ENCODE results near the gene CYBC1.
"Not testable (repeated sequence)": the region's sequence is repeated elsewhere in the genome, so short reads cannot be mapped to it uniquely, and the experiment has no call there.

CYBC1 gene

GRCh38 chr17:82475458-82475857 lies 24.9 kb upstream of the CYBC1 start:
- peak; percentile 31 for DNase-seq

GRCh38 chr17:82474223-82475010 lies 23.9 kb upstream of the CYBC1 start:
- DNase-seq = no peak

- DNase-seq = no peak
Measured at GRCh38 chr17:82470065-82470464, 19.5 kb upstream of the CYBC1 start.

- no peak for DNase-seq
Measured at GRCh38 chr17:82468692-82469091, 18.1 kb upstream of the CYBC1 start.

- no peak for DNase-seq
Measured at GRCh38 chr17:82465023-82465603, 14.6 kb upstream of the CYBC1 start.

- DNase-seq = no peak
Measured at GRCh38 chr17:82464567-82464929, 14.0 kb upstream of the CYBC1 start.

GRCh38 chr17:82463925-82464566 lies 13.5 kb upstream of the CYBC1 start:
- no peak for DNase-seq

- no peak for DNase-seq
Measured at GRCh38 chr17:82463391-82463790, 12.8 kb upstream of the CYBC1 start.

GRCh38 chr17:82461827-82462524 lies 11.4 kb upstream of the CYBC1 start:
- no peak for DNase-seq

- DNase-seq = not testable (repeated sequence)
Measured at GRCh38 chr17:82459936-82460335, 9.4 kb upstream of the CYBC1 start.

GRCh38 chr17:82458885-82459424 lies 8.4 kb upstream of the CYBC1 start:
- no peak for DNase-seq

GRCh38 chr17:82458179-82458884 lies 7.8 kb upstream of the CYBC1 start, which contains the start of gene NARF:
Gene NARF (plus strand): TSS chr17:82458741. CDS start chr17:82458804, 63 bp downstream.
- DNase-seq = peak; percentile 99

GRCh38 chr17:82457929-82458178 lies 7.3 kb upstream of the CYBC1 start:
- DNase-seq = no peak

- no peak for DNase-seq
Measured at GRCh38 chr17:82457073-82457928, 6.7 kb upstream of the CYBC1 start.

- DNase-seq = not testable (repeated sequence)
Measured at GRCh38 chr17:82453706-82454105, 3.2 kb upstream of the CYBC1 start.

- not testable (repeated sequence) for DNase-seq
Measured at GRCh38 chr17:82453151-82453550, 2.6 kb upstream of the CYBC1 start.

- DNase-seq = no peak
Measured at GRCh38 chr17:82452162-82452561, 1.6 kb upstream of the CYBC1 start.

GRCh38 chr17:82449883-82450356 lies 632 bp downstream of the CYBC1 start:
- DNase-seq = no peak

GRCh38 chr17:82449131-82449882 lies 1.2 kb downstream of the CYBC1 start:
- DNase-seq = no peak

GRCh38 chr17:82447876-82448275 lies 2.7 kb downstream of the CYBC1 start:
- no peak for DNase-seq

- DNase-seq = no peak
Measured at GRCh38 chr17:82446649-82447048, 3.9 kb downstream of the CYBC1 start.

Data from fibroblast of upper back skin (primary cell).